Measurements from ENCODE around the gene ITPRID1.

DNA sequence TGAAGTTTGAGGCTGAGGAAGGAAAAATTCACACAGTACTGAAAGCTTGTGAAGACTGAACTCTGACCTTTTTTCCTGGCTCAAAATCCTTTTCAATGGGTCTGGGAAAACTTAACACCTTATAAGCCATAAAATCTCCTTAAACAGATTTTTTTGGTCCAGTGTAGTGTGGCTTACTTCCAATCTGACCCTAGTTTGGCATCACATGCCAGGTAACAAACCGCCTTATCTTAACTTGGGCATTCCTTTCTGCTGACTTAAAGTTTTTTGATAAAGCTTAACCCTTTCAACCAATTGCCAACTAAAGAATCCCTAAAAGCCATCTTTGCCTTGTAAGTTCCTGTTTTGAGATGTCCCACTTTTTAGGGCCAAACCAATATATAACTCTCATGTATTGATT is 13.2 kb upstream of the ITPRID1 start:
- TF ChIP-seq, protein P1, sequence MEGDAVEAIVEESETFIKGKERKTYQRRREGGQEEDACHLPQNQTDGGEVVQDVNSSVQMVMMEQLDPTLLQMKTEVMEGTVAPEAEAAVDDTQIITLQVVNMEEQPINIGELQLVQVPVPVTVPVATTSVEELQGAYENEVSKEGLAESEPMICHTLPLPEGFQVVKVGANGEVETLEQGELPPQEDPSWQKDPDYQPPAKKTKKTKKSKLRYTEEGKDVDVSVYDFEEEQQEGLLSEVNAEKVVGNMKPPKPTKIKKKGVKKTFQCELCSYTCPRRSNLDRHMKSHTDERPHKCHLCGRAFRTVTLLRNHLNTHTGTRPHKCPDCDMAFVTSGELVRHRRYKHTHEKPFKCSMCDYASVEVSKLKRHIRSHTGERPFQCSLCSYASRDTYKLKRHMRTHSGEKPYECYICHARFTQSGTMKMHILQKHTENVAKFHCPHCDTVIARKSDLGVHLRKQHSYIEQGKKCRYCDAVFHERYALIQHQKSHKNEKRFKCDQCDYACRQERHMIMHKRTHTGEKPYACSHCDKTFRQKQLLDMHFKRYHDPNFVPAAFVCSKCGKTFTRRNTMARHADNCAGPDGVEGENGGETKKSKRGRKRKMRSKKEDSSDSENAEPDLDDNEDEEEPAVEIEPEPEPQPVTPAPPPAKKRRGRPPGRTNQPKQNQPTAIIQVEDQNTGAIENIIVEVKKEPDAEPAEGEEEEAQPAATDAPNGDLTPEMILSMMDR (optimal IDR thresholded peaks at IDR 0.05 in 1 of 3, IDR thresholded peaks at IDR 0.05 in 1 of 3, conservative IDR thresholded peaks at IDR 0.05 in 1 of 3; ENCODE audit: extremely low read depth in 1 of 3, insufficient read depth in 2 of 3, low read length in 3 of 3) = no peak
- no peak for TF ChIP-seq EZH2 (IDR thresholded peaks at IDR 0.05; ENCODE audit: low read length)

Measured in keratinocyte (primary cell).